Calu3 (cell line): ENCODE measurements around the gene PITPNM3. TPM values are rescaled to one million over a fixed set of nuclear protein-coding genes. Genes with fewer than 3 reads are reported as not detected.

Source experiments
- BruUV-seq: library from RNA; stranded (reverse); fragments of 400-500 nt; replicated peaks from 2 replicates; lab custom pipeline; 2021; lab: Mats Ljungman, UMichigan
- CTCF ChIA-PET: fragments of 300-600 bp; sonication (Branson Sonifier 250); formaldehyde crosslinking; loops from one replicate; lab custom pipeline; 2022; ENCODE audit warnings: antibody characterized with exemption; lab: Charles Lee
- DNase-seq: peaks from one replicate; pipeline ENCODE4 v3.0.0; 2022
- H3K27ac Mint-ChIP-seq: one replicate; pipeline ENCODE4 v1.8.0; 2022; ENCODE audit warnings: mixed read lengths; ENCODE audit not compliant: unreplicated experiment
- H3K27me3 Mint-ChIP-seq: one replicate; pipeline ENCODE4 v1.8.0; 2022; ENCODE audit warnings: mixed read lengths; ENCODE audit not compliant: unreplicated experiment
- H3K36me3 Mint-ChIP-seq: one replicate; pipeline ENCODE4 v1.8.0; 2022; ENCODE audit warnings: mild to moderate bottlenecking, moderate library complexity, mixed read lengths; ENCODE audit not compliant: insufficient read depth, unreplicated experiment
- H3K4me1 Mint-ChIP-seq: one replicate; pipeline ENCODE4 v1.8.0; 2022; ENCODE audit warnings: mild to moderate bottlenecking, low read depth, mixed read lengths; ENCODE audit not compliant: unreplicated experiment
- H3K4me3 Mint-ChIP-seq: one replicate; pipeline ENCODE4 v1.8.0; 2022; ENCODE audit warnings: mild to moderate bottlenecking, low read depth, moderate library complexity, mixed read lengths; ENCODE audit not compliant: unreplicated experiment
- H3K9me3 Mint-ChIP-seq: one replicate; pipeline ENCODE4 v1.8.0; 2022; ENCODE audit warnings: low read depth, mixed read lengths; ENCODE audit not compliant: unreplicated experiment
- CTCF ChIP-seq: fragments of 200-600 bp; IDR thresholded peaks from one replicate; pipeline ENCODE4 v1.8.0; 2022; ENCODE audit warnings: antibody characterized with exemption; ENCODE audit not compliant: unreplicated experiment
- intact Hi-C: fragments of 100-400 bp; cut with micrococcal nuclease; formaldehyde crosslinking; loops from one replicate; pipeline ENCODE4 v1.10.0; 2022; ENCODE audit not compliant: unreplicated experiment
- total RNA-seq: library from RNA; stranded (reverse); gene quantifications from 2 replicates; pipeline ENCODE4 v1.2.3, GENCODE V29; 2022

Gene PITPNM3
- total RNA-seq, 1 experiment from 2014 or later: 10.7 TPM

- Mint-ChIP-seq H3K4me1 (peaks cover 8% of the 10 kb centered on the region), H3K27me3 (peaks cover 14% of the 10 kb centered on the region), H3K9me3 (no peaks in the 10 kb centered on the region), H3K36me3 (peaks cover 18% of the 10 kb centered on the region), H3K4me3 (no peak overlapping the region), H3K27ac (peak overlapping the region; percentile 19)
- no TSS peak for BruUV-seq
- CTCF ChIA-PET: no interaction called here
- no peak for DNase-seq
- TF ChIP-seq CTCF: no peak
- intact Hi-C loops: loop anchor here (5.0 kb wide), 1 partner anchor 33 kb away; no protein-coding TSS in a partner anchor
These were observed 3.4 kb upstream of the PITPNM3 start for GRCh38 chr17:6559753-6560215.

- no peak for TF ChIP-seq CTCF
- Mint-ChIP-seq H3K27ac (no peak overlapping the region), H3K4me3 (no peak overlapping the region), H3K9me3 (no peaks in the 10 kb centered on the region), H3K36me3 (peaks cover 24% of the 10 kb centered on the region), H3K27me3 (peaks cover 14% of the 10 kb centered on the region), H3K4me1 (peaks cover 13% of the 10 kb centered on the region)
- CTCF ChIA-PET: no interaction called here
- intact Hi-C loops: loop anchor here (5.0 kb wide), 1 partner anchor 33 kb away; no protein-coding TSS in a partner anchor
- DNase-seq: no peak
- BruUV-seq: no TSS peak
These were observed 2.8 kb upstream of the PITPNM3 start for GRCh38 chr17:6558932-6559752.

- Mint-ChIP-seq H3K9me3 (no peaks in the 10 kb centered on the region), H3K36me3 (peaks cover 27% of the 10 kb centered on the region), H3K4me1 (peaks cover 18% of the 10 kb centered on the region), H3K27ac (no peak overlapping the region), H3K4me3 (no peak overlapping the region), H3K27me3 (peaks cover 14% of the 10 kb centered on the region)
- no peak for DNase-seq
- CTCF ChIA-PET: interaction anchor here (0.6 kb wide), 1 partner anchor 9 kb away, joined by 3 read pairs; no protein-coding TSS in a partner anchor
- intact Hi-C loops: loop anchor here (5.0 kb wide), 1 partner anchor 34 kb away; no protein-coding TSS in a partner anchor
- no peak for TF ChIP-seq CTCF
- BruUV-seq: no TSS peak
These were observed 1.9 kb upstream of the PITPNM3 start for GRCh38 chr17:6558276-6558675.

- TSS peak; percentile 36 for BruUV-seq
- peak overlapping the region; percentile 11 for H3K27ac Mint-ChIP-seq
- peaks cover 28% of the 10 kb centered on the region for H3K4me1 Mint-ChIP-seq
- H3K9me3 Mint-ChIP-seq: no peaks in the 10 kb centered on the region
- peak overlapping the region; percentile 79 for H3K4me3 Mint-ChIP-seq
- TF ChIP-seq CTCF: no peak
- intact Hi-C loops: loop anchor here (5.0 kb wide), 1 partner anchor 35 kb away; no protein-coding TSS in a partner anchor
- CTCF ChIA-PET: interaction anchor here (0.8 kb wide), 1 partner anchor 81 kb away, joined by 3 read pairs; no protein-coding TSS in a partner anchor
- peaks cover 27% of the 10 kb centered on the region for H3K36me3 Mint-ChIP-seq
- DNase-seq: no peak
- H3K27me3 Mint-ChIP-seq: peaks cover 14% of the 10 kb centered on the region
These were observed 684 bp upstream of the PITPNM3 start for GRCh38 chr17:6557040-6557438.
